GM04503 (cell line): Measurements from ENCODE around the gene LSMEM2.
A peak's percentile ranks its signal among the peaks of the same experiment; 100 is the strongest.

Source experiments
- DNase-seq: peaks from one replicate; pipeline ENCODE4 v3.0.0-alpha.2; 2012; ENCODE audit warnings: low read depth

Gene LSMEM2

DNA sequence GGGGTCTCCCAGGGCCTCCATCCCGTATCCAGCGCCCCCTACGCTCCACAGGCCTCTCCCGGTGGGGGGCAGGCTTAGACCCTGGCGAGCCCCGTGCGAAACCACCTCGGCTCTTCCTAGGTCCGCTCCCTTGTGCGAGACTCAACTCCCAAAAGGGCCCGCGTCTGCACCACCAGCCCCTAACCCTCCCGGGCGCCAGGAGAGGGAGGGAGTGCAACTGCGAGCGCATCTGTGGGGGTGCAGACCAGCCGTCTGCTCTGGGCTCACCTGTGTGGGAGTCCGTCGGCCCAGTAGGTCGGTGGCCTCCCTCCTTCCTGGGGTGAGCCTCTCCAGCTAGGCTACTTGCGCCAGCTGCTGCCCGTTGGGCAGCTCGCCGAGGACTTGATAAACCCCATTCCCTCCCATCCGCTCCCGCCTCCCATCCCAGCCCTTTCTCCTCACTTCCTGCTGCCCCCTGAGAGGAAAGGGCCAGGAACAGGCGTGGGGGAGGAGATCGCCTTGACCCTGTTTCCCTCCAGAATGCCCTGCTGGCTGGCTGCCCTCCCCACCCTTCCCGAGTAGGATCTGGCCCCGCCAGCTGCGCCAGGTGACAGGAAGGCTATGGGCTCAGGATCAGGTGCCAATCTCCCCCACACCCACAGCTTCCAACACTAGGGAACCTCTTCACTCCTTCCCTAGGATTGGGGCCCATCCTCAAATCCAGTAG, 43.7 kb downstream of the LSMEM2 start, which contains the start of gene HYAL2:
Gene HYAL2, minus strand, starts transcription at position 360 of the 706 bp plus-strand sequence. CDS start 2,256 bp downstream, outside the sequence.
- DNase-seq: no peak

DNA sequence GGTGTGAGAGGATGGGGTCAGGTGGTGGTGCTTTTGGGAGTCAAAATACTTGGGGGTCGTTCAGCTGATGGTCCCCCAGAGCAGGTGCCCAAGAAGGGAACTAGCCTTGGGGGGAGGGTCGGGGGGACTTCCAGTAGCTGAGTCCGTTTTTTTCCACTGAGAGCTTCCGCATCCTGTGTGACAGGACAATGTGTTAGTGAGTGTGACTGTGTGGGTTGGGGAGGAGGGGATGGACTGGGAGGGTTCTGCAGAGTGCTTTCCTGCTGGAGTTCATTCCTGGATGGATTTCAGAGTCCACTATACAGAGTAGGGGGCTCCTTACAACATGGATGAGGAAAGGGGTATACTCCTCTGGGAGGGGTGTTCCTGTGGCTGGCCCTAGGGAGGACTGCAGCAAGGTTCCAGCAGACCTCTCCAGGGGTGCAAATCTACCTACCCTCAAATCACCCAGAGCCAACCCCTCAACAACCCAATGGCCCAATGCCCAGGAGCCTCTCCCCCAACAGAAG, 44.3 kb downstream of the LSMEM2 start:
- no peak for DNase-seq

DNA sequence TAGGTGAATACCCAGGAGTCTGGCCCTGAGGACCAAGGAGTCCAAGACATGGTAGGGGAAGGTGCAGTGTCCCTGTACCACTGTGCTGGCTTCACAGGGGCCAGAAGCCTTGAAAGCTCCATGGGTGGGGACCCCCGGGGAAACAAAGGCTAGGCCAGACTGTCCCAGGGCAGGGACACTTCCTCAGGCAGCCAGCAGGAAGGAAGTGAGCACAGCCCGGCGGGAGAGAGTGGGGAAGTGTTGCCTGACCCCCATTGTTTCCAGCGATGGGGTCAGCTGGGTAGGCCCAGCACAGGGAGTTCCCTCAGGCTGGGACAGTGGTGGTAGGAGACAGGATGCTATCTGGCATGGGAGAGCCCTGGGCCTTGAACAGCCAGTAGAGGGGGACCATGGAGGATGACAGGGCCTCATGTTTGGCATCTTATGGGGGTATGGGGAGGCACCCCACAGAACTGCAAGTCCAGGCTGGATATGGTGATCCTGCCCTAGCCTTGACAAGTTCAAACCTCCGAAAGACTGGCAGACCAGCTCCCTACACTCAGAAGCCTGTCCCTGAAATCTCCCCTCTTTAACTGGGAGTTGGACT, 44.8 kb downstream of the LSMEM2 start:
- no peak for DNase-seq

DNA sequence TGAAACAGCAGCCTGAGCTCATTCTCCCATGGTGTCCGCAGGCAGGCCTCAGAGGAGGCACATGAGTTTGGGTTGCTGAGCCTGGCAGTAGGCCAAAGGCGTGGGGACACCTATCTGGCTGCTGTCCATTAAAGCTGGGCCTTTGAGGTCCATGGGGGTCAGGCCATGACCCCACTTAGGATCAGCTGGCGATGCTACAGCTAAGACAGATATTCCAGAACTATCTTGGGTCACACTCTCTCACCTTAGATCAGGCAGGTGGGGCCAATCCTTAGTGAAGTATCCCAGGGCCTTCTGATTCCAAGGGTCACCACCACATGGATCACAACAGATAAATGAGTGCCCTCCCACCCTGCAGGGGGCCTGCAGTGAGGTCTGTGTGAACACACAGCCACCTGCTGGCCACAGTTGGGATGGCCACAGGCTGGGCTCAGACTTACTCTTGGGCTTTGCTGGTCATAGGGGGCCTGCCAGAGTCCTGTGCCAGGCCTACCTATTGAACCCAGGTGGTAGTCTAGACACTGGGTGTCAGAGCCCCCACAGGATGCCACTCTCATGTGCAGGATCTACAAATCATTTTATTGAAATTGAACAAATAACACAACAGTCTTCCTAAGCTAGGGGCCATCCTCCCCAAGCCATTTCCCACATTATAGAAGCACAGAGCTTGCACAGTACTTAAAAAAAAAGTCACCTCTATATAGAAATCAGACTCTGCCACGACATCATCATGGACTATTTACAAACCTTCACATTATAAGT, 45.6 kb downstream of the LSMEM2 start:
- DNase-seq: no peak

DNA sequence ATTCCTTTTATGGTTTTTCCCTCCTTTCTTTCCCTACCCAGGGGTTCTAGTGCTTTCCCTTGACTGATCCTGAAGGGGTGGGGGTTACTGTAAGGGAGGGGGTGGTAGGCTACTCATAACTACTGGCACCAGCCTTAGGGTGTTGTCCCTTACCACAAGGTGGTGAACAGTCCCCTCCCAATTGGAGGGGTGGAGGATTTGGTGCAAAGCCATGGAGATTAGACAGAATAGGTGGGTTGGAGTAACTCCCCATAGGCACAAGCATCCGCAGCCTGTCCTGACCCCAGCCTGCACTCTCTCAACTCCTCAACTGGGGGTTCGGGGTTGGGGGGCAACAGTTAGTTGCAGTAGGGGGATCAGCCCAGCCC, 46.2 kb downstream of the LSMEM2 start:
- DNase-seq: no peak

DNA sequence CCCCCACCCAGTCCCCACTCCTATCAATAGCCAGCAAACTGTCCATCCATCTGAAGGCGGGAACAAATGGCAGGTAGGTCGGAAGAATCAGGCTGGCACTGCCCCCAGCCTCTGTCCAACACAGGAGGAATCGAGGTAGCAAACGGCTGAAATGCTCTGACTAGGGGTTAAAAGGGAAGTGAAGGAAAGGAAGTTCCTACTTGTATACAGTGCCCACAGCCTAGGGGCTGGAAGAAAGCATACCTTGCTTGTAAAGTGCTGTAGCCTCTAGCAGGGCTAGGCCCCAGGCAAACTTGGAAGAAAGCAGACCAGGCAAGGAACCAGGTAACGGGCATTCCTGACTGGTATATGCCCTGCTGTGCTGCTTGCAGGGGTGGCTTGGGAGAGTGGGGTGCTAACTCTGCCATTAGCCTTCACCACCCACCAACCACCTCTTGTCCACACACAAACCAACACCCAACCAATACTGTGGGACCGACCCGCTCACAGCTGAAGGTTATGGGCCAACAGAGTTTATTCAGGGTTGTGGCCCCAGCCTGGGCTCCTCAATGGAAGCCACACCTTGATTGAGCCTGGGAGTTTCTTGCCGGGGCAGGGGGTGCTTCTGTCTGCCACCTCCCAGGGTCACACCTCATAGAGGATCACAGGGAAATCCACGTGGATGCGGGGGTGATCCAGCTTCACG, 46.8 kb downstream of the LSMEM2 start:
- no peak for DNase-seq

DNA sequence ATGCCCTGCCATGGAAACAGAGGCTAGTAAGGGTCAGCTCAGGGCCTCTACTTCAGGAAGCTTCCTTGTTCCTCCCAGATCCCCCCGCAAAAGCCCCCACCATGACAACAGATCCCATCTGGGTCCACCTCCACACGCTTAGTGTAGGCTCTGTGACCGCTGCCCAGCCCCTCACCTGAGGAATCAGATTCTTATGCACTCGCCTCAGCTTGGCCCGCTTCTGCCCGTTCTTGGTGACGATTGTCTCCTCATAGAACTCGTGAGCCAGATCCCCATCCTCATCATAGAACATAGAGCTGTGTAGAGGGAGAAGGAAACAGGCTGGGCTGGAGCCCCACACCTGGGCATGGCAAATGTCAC, 47.3 kb downstream of the LSMEM2 start:
- no peak for DNase-seq

DNA sequence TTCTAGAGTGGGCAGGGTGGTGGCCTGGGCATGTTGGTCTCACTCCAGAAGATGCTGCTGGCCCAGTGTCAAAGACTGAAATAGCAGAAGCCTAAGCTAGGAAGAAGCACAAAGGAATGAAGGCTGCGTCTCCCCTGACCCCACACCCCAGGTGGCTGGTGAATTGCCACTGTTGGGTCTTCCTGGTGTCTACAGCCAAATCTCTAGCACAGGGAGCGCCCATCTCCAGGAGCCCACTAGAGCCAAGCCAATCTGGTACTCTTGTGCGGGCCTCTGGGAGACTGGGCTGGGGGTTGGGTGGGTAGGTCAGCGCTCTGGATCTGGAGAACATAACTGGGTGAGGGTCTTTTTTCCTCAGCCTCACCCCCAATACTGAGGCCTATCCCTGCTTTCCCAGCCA, 48.2 kb downstream of the LSMEM2 start:
- DNase-seq: no peak

DNA sequence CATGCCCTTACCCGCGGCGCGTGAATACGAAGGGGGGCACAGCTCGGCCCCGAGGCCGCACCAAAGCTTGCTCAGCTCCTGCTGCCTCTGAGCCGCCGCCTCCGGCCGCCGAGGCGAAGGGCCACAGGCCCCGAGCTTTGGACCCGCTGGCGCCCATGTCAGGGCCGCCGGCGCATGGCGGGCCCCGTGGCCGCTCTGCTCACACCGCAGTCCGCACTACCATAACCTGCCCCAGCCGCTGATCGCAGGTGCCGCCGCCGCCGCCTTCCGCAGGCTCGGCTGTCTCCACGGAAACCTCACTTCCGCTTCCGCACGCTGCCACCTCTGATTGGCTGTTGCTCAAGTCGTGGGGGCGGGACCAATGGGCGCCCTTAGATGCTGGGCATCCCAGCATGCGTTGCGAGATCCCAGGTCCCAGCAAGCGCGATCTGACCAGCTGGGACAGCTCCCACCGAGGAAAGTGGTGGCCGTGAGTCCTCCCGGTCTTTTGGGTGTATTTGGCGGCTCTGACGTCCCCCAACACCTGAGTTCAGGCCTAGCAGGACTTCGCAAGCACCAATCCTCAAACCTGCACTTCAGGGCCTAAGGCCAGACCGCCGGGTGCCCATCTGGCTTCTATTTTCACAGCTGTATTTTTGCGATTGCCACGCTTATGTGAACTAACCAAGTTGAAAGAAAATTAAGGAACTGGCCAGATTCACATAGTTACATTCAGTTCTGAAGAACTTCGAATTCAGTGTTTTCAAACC, 49.2 kb downstream of the LSMEM2 start, which contains the start of gene TUSC2:
Gene TUSC2, minus strand, starts transcription at position 281 of the 749 bp plus-strand sequence. Its CDS starts 124 bp downstream, at position 157.
- peak; percentile 71 for DNase-seq

DNA sequence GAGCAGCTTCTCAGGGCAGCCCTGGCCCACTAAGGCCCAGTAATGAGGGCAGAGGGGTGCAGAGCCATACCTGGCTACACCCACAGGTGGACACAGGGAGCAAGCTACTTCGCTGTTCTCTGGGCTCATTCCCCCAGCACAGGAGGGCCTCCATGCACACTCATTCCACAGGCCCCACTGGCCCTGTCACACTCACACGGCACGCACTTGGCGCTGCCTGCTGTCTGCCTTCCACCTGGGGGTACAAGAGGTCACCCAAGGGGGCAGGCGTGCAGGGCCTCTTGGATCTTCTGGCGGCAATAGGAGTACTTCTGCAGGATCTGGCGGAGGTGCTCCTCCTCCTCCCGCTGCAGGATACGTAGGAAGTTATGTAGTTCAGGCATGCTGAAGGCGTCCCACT, 51.4 kb downstream of the LSMEM2 start:
- DNase-seq: no peak

DNA sequence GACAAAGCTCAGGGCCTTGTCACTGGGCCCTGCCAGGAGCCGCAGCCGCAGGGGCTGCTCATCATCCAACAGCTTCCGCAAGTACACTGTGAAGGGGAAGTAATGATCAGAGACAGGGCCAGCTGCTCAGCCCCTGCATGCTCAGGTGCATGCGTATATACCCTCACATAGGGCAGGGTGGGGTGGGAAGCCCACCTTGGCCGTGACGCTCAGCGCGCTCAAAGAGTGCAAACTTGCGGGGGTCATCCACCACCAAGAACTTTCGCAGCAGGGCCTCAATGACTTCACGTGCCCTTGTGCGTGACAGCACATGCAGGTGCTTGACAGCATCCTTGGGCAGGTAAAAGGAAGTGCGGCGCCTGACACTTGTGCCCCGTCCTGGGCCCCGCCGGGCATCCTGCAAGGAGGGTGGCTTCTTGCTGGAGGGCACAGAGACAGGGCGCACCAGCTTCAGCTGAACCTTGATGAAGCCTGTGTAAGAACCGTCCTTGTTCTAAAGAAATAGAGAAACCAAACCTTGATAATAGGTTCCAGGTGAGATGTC, 52.5 kb downstream of the LSMEM2 start:
- no peak for DNase-seq

DNA sequence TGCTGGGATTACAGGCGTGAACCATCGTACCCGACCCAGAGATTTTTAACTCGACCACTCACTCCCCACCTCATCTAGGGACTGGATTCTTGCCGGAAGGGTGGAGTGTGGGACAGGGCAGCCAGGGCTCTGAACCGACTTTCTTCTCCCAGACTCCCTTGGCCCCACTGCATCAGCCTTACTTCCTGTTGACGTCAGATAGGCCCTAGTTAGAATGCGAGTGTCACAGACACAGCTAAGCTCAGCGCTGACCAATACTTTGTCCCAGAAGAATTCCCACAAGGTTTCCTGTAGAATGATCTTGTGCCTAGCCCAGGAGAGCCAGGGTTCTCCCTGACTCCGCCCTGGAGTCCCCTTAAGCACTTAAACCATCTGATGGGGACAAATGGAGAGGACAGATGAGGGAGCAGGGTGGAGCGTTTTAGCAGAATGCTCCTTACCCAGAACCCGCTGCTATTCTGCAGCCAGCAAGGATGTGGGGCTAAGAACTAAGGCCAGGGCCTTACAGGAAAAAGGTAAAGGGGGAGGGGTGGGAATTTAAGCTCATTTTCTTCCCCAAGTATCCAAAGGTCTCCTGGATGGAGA, 54.9 kb downstream of the LSMEM2 start:
- no peak for DNase-seq

DNA sequence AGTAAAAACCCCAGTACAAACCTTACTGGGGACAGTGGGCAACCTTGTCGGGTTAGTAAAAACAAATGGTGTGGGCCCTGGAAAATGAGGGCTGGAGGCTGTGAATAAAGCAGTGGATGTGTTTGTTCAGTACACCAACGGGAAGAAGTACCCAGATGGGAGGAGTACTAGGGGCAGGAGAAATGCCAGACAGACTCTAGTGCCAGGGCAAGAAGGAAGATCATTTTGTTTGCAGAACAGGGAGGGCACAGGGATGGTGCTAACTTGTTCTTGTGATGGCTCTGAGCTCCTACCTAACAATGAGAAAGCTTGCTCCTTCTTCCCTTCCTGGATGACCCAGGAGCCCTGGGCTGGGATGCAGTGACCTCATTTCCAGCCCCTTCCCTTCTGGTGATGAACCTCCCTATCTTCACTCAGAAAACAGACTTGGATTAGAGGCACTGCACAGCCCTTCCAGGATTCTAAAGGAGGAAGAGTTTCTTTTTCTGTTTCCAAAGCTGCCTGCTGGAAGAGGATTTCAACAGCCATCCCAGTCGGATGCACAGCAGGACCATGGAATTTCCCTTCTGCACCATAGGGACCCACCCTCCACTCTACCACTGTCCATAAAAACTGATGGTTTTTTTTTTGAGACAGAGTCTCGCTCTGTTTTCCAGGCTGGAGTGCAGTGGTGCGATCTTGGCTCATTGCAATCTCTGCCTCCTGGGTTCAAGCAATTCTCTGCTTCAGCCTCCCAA, 55.6 kb downstream of the LSMEM2 start:
- no peak for DNase-seq

DNA sequence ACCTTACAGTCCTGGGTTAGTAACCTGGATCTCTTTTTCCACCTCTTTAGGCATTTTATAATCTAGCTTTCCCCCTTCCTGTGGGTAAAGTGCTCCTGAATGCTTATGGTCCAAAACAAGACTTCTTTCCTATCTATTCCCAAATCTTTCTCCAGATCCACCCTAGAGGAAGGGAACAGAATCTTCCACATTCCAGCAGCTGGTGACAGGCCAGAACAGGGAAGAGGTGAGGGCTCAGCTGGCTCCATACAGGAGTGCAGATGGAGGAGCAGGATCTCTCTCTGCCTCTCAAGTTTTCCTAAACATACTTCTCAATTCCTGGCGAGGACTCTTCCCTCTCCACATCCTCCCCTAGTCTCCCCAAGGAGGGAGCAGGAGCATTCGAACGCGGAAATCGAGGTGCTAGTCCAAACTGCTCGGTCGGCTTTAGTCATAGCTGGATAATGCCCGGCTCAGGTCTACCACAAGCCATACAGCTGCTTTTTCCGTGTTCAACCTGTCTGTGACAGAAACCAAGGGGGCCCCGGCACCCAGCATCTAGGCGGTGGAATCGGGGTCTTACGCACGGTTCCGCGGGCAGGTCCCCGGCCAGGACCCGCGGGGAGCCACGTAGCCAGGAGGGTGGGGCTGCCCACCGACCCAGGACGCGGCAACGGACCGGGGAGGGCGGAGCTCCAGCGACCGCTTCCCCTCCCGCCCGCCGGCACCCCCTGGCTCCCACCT, 57.7 kb downstream of the LSMEM2 start:
- no peak for DNase-seq

DNA sequence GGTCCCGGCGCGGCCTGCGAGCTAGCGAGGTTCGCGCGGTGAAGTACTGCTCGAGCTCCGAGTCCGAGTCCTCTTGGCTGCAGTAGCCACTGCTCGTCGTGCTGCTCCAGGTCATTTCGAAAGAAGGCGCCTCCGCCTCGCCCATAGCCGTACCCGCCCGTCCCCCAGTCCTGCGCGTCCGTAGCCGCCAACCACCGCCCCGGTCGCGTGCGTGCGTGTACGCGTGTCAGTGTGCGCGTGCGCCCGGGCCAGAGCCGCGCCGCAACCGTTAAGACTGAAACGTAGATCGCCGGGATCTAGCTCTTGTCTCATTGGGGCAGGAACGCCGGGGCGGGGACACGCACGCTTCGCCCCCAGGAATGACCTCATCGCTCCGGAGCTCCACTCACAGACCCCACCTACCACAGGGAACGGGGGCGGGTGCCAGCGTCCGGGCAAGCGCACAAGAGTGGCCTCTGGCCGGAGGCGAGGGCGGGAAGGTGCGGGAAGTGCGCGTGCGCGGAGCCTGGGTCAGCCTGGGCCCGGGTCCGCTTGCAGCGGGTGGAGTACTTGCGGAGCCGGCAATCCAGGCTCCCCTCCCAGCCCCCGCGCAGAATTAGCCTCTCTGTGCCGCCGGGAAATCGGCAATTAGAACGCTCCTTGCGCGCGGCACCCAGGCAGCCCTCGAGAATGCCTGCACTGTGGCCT, 58.4 kb downstream of the LSMEM2 start:
- DNase-seq: peak; percentile 93
